SU-DHL-6 (cell line): Measurements from ENCODE around the gene CPLX1.

Source experiments
- H2AFZ ChIP-seq: fragments of 200-600 bp; sonication (generic); 2 replicates; pipeline ENCODE4 v1.6.1; 2014; ENCODE audit warnings: low read depth, mild to moderate bottlenecking, moderate library complexity, mixed read lengths, antibody characterized with exemption, low read length; ENCODE audit not compliant: severe bottlenecking
- H3F3A ChIP-seq: fragments of 200-600 bp; shearing (Covaris generic); 2 replicates; pipeline ENCODE4 v1.6.0; 2016; ENCODE audit warnings: antibody characterized with exemption, mild to moderate bottlenecking; ENCODE audit not compliant: insufficient read depth
- H3K27ac ChIP-seq: fragments of 200-600 bp; sonication (generic); 2 replicates; pipeline ENCODE4 v1.5.1; 2016; ENCODE audit warnings: low read depth, mild to moderate bottlenecking, low read length, moderate library complexity, mixed read lengths
- H3K27me3 ChIP-seq: fragments of 200-600 bp; sonication (generic), shearing (Covaris generic); 2 replicates; pipeline ENCODE4 v1.6.0; 2014; ENCODE audit warnings: mild to moderate bottlenecking, low read length
- H3K36me3 ChIP-seq: fragments of 200-600 bp; sonication (generic); 2 replicates; pipeline ENCODE4 v1.6.1; 2014; ENCODE audit warnings: mild to moderate bottlenecking, low read length, mixed read lengths
- H3K4me2 ChIP-seq: fragments of 300-600, 200-600 bp; shearing (Covaris generic), sonication (generic); 2 replicates; pipeline ENCODE4 v1.6.0; 2014; ENCODE audit warnings: low read length, low read depth, mild to moderate bottlenecking; ENCODE audit not compliant: poor library complexity, severe bottlenecking
- H3K4me3 ChIP-seq: fragments of 200-600 bp; sonication (generic); 2 replicates; pipeline ENCODE4 v1.5.1; 2014; ENCODE audit warnings: antibody characterized with exemption, low read length, mild to moderate bottlenecking, mixed read lengths; ENCODE audit not compliant: insufficient read depth, poor library complexity, severe bottlenecking
- H3K79me2 ChIP-seq: fragments of 200-600 bp; sonication (generic); 2 replicates; pipeline ENCODE4 v1.6.1; 2014; ENCODE audit warnings: mild to moderate bottlenecking, low read length, moderate library complexity; ENCODE audit not compliant: insufficient read depth
- H3K9ac ChIP-seq: fragments of 200-600 bp; sonication (generic); 2 replicates; pipeline ENCODE4 v1.7.0; 2014; ENCODE audit warnings: mild to moderate bottlenecking, low read length
- H3K9me2 ChIP-seq: fragments of 200-600 bp; sonication (generic); replicated peaks from 2 replicates; pipeline ENCODE4 v1.6.1; 2014; ENCODE audit warnings: low read length; ENCODE audit not compliant: insufficient read depth
- H3K9me3 ChIP-seq: fragments of 200-600 bp; sonication (generic); 2 replicates; pipeline ENCODE4 v1.6.1; 2014; ENCODE audit warnings: low read length, mixed read lengths; ENCODE audit not compliant: insufficient read depth
- H4K20me1 ChIP-seq: fragments of 200-600 bp; sonication (generic); 2 replicates; pipeline ENCODE4 v1.6.1; 2014; ENCODE audit warnings: low read depth, mild to moderate bottlenecking, antibody characterized with exemption, low read length, moderate library complexity, mixed read lengths
- CTCF ChIP-seq: fragments of 200-600 bp; sonication (generic); IDR thresholded peaks from one replicate; pipeline ENCODE4 v1.5.1; 2017; ENCODE audit warnings: antibody characterized with exemption, mild to moderate bottlenecking, low read length, moderate library complexity; ENCODE audit not compliant: insufficient read depth, poor library complexity, severe bottlenecking
- EZH2phosphoT487 ChIP-seq: fragments of 200-600 bp; sonication (generic), shearing (Covaris generic); conservative IDR thresholded peaks from 2 replicates; pipeline ENCODE4 v1.6.1; 2018; ENCODE audit warnings: mild to moderate bottlenecking, antibody characterized with exemption, low read length, moderate library complexity, mixed read lengths

Gene CPLX1

GRCh38 chr4:829761-830600 lies 4.1 kb upstream of the CPLX1 start:
- Histone ChIP-seq H3K27ac (no peak overlapping the region), H3K9ac (no peak overlapping the region), H3K27me3 (no peaks in the 10 kb centered on the region)

GRCh38 chr4:829291-829690 lies 3.4 kb upstream of the CPLX1 start:
- H4K20me1 ChIP-seq = no peaks in the 10 kb centered on the region
- H3K27ac ChIP-seq = no peak overlapping the region
- no peak for TF ChIP-seq EZH2phosphoT487
- TF ChIP-seq CTCF = no peak
- H3K79me2 ChIP-seq = no peaks in the 10 kb centered on the region
- no peak overlapping the region for H3K4me2 ChIP-seq
- no peak overlapping the region for H2AFZ ChIP-seq
- no peaks in the 10 kb centered on the region for H3K9me3 ChIP-seq
- H3K9me2 ChIP-seq = no peaks in the 10 kb centered on the region
- H3K36me3 ChIP-seq = no peaks in the 10 kb centered on the region
- no peak overlapping the region for H3K4me3 ChIP-seq
- no peaks in the 10 kb centered on the region for H3K27me3 ChIP-seq
- no peak overlapping the region for H3K9ac ChIP-seq
- H3F3A ChIP-seq = no peaks in the 10 kb centered on the region

More at GRCh38 chr4:829761-830600, 4.1 kb upstream of the CPLX1 start:
- TF ChIP-seq CTCF (no peak), EZH2phosphoT487 (no peak)
- H3K4me3 ChIP-seq = no peak overlapping the region
- no peak overlapping the region for H3K4me2 ChIP-seq
- H2AFZ ChIP-seq = no peak overlapping the region
- no peaks in the 10 kb centered on the region for H3K9me2 ChIP-seq
- no peaks in the 10 kb centered on the region for H3F3A ChIP-seq
- H3K9me3 ChIP-seq = no peaks in the 10 kb centered on the region
- no peaks in the 10 kb centered on the region for H3K36me3 ChIP-seq
- no peaks in the 10 kb centered on the region for H3K79me2 ChIP-seq
- H4K20me1 ChIP-seq = no peaks in the 10 kb centered on the region

DNA sequence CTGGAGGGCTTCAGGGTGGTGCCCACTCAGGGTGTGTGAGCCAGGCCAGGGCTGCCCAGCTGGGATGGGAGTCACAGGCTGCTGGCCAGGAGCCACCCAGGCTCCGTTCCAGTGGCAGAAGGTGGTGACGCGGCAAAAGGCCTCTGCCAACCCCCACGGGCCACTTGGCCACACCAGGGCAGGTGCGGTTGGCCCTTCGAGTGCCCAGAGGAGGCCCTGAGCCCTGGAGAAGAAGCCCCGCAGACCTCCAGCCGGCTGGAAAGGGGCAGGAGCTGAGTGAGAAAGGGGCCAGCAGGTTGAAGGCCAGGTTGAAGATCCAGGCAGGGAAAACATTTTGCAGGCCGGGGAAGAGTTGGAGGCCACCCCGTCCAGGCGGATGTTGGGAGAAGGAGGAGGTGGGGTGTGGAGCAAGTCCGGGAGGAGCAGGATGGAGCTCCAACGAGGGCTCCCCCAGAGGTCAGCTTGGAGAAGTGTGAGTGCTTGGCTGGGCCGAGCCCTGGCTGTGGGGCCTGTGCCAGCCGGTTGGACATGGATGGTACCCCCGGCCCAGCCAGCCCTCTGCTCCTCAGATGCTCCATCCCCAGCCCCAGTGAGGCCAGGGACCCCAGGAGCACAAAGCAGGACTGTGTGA lies 2.8 kb upstream of the CPLX1 start:
- H3K4me3 ChIP-seq = no peak overlapping the region
- H3K27ac ChIP-seq = no peak overlapping the region
- TF ChIP-seq EZH2phosphoT487 (no peak), CTCF (no peak)
- no peaks in the 10 kb centered on the region for H3K27me3 ChIP-seq
- H4K20me1 ChIP-seq = no peaks in the 10 kb centered on the region
- no peak overlapping the region for H3K9ac ChIP-seq
- H3F3A ChIP-seq = no peaks in the 10 kb centered on the region
- H3K9me2 ChIP-seq = no peaks in the 10 kb centered on the region
- no peaks in the 10 kb centered on the region for H3K9me3 ChIP-seq
- H3K36me3 ChIP-seq = no peaks in the 10 kb centered on the region
- no peak overlapping the region for H2AFZ ChIP-seq
- H3K4me2 ChIP-seq = no peak overlapping the region
- no peaks in the 10 kb centered on the region for H3K79me2 ChIP-seq
